Inferior parietal cortex (tissue), 1 donor: ENCODE results near the gene CFAP99.
"Not testable (repeated sequence)": the region's sequence is repeated elsewhere in the genome, so short reads cannot be mapped to it uniquely, and the experiment has no call there.

Experiments
- DNase-seq: peaks from one replicate; pipeline ENCODE4 v3.0.0-alpha.2; 2016; ENCODE audit errors: extremely low spot score

The CFAP99 gene

DNA sequence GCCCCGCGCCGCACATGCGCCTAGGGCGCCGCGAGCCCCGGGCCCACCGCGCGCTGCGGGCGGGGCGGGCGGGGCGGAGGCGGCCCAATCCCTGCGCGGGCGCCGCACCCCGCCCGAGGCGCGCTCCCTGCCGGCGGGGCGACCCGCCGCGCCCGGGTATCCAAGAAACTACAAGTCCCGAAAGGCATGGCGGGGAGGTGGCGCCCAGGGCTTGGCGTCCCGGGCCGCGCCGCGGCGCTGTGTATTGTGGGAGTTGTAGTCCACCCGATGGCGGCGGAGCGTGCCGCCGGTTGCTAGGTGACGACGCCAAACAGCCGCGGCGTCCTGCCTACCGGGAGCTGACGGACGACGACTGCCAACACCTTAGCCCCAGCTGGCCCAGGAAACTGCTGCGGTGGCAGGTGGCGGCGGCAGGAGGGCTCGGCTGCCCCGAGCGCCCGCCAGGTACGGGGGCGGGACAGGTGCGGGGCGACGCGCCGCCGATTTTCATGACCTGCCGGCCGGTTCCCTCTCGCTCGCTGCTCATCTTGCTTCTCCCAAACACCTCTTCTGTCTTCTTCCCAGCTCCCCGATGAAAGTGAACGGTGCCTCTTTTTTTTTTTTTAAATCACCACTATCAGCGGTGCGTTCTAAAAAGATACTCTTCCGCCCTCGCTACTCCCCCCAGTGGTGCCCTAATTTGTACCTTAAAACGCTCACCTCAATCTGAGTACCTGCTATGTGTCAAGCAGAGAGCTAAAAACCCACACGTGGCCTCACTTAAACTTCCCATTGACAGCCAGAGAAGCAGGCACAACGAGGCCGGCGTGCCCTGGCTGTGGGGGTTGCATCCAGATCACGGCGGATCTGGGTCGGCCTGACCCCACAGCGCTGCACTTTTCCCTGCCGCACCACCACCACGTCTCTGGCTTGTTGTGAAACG, at the start of gene CFAP99:
TSS of gene CFAP99 (plus strand) at position 306 of the 922 bp plus-strand sequence.
- peak; percentile 95 for DNase-seq

GRCh38 chr4:2370597-2371320, 48.0 kb upstream of the CFAP99 start:
- DNase-seq = no peak

GRCh38 chr4:2371765-2372487, 46.8 kb upstream of the CFAP99 start:
- DNase-seq = no peak

DNA sequence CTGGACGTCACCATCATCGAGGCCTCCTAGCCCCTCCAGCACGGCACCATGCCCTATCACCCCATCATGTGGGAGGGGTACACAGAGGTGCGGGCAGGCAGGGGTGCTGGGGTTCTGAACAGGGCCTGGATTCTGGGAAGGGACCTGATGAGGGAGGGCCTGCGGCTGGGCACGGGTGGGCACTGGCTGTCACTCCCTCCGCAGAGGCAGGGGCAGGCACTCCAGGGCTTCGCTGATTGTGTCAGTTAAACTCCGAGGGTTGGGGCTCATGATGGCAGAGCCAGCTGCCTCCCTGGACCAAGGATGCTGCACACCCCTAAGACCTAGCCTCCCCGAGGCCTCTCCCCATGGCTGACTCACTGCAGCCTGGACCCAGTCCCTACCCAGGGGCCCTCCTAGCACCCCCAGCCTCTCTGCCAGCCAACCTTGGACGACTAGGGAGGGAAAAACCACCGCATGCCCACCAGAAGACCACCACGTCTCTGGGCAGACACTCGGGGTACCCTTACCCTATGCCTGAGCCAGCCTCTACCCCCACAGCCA, 46.2 kb upstream of the CFAP99 start:
- no peak for DNase-seq

GRCh38 chr4:2373532-2373931, 45.2 kb upstream of the CFAP99 start:
- no peak for DNase-seq

DNA sequence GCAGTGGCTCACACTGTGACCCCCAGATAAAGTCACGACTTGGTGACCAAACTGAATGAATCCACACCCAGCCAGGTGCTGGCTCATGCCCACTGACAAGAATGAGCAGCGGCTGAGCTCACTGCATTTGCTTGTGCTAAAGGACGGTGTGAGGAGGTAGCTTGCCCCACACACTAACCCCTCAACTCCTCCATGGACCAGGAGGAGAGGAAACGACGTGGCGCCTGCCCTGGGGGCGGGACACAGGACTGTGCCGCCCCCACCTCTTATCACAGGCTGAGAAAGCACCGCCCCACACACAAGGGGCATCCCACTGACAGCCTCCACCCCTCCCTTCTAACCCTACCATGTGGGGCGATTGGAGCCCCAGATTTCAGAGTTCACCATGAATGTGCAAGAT, 43.3 kb upstream of the CFAP99 start:
- DNase-seq = no peak

DNA sequence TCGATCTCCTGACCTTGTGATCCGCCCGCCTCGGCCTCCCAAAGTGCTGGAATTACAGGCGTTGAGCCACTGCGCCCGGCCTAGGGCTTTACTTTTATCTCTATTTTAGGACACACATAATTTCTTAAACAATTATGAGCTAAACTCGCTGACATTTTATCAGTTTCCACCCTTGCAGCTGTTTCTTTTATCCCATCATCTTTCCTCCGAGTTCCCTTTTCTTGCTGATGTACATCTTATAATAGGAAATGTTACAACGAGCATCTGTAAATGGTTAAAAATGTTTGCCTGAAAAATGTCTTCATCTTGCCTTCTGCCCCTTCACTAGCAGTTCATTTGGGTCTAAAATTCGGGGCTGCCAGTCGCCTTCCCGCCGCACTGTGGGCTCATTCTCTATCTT, 41.5 kb upstream of the CFAP99 start:
- DNase-seq = no peak

DNA sequence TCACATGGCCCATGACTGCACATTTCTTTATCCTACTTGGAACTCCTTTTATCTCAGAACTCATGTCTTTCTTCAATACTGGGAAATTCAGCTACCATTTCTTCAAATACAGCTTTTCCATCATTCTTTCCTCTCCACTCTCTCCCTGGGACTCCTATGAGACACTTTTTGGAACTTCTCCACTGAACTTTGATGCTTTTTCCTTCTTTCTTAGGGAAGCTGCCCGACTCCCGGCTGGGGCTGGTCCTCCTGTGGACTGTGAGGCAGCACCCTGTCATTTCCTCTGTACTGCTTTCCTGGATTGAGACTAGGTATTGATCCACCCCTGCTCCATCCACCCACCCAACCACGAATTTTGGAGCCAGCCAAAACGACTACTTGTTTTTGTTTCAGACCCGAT, 40.4 kb upstream of the CFAP99 start:
- no peak for DNase-seq

GRCh38 chr4:2378898-2379297, 39.9 kb upstream of the CFAP99 start:
- DNase-seq = no peak

DNA sequence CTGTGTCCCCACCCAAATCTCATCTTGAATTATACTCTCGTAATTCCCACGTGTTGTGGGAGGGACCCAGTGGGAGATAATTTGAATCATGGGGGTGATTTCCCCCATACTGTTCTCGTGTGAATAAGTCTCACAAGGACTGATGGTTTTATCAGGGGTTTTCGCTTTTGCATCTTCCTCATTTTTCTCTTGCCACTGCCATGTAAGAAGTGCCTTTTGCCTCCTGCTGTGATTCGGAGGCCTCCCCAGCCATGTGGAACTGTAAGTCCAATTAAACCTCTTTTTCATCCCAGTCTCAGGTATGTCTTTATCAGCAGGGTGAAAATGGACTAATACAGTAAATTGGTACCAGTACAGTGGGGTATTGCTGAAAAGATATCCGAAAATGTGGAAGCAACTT, 38.2 kb upstream of the CFAP99 start:
- DNase-seq = not testable (repeated sequence)

DNA sequence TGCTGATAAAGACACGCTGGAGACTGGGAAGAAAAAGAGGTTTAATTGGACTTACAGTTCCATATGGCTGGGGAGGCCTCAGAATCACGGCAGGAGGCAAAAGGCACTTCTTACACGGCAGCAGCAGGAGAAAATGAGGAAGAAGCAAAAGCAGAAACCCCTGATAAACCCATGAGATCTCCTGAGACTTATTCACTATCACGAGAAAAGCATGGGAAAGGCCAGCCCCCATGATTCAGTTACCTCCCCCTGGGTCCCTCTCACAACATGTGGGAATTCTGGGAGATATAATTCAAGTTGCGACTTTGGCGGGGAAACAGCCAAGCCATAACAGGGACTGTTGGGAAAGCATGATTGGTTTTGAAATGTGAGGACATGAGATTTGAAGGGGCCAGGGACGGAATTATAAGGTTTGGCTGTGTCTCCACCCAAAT, 36.0 kb upstream of the CFAP99 start:
- not testable (repeated sequence) for DNase-seq

- DNase-seq = not testable (repeated sequence)
Observed at GRCh38 chr4:2383220-2383631, 35.5 kb upstream of the CFAP99 start.

- DNase-seq = no peak
Observed at GRCh38 chr4:2383760-2384159, 35.0 kb upstream of the CFAP99 start.

- DNase-seq = no peak
Observed at GRCh38 chr4:2384245-2384644, 34.5 kb upstream of the CFAP99 start.

GRCh38 chr4:2385516-2385915, 33.2 kb upstream of the CFAP99 start:
- no peak for DNase-seq

- DNase-seq = no peak
Observed at GRCh38 chr4:2386717-2387116, 32.0 kb upstream of the CFAP99 start.

- no peak for DNase-seq
Observed at GRCh38 chr4:2387218-2387617, 31.5 kb upstream of the CFAP99 start.

DNA sequence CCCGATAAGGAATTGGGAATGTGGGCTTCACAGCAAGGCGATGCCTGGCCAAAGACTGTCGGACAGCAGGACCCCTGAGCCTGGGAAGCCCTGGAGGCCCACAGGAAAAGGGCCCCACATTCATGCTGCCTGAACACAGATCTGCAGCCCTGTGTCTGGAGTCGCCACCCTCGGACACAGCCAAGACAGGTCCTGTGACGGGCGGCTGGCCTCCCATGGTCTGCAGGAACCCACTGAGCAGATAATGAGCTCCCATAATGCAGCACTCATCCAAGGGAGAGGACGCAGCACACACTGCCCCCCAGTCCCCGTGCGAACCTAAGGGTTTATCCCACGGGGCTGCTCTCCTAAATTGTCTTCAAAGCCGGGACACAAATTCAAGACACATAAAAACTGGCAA, 30.9 kb upstream of the CFAP99 start:
- DNase-seq = no peak

DNA sequence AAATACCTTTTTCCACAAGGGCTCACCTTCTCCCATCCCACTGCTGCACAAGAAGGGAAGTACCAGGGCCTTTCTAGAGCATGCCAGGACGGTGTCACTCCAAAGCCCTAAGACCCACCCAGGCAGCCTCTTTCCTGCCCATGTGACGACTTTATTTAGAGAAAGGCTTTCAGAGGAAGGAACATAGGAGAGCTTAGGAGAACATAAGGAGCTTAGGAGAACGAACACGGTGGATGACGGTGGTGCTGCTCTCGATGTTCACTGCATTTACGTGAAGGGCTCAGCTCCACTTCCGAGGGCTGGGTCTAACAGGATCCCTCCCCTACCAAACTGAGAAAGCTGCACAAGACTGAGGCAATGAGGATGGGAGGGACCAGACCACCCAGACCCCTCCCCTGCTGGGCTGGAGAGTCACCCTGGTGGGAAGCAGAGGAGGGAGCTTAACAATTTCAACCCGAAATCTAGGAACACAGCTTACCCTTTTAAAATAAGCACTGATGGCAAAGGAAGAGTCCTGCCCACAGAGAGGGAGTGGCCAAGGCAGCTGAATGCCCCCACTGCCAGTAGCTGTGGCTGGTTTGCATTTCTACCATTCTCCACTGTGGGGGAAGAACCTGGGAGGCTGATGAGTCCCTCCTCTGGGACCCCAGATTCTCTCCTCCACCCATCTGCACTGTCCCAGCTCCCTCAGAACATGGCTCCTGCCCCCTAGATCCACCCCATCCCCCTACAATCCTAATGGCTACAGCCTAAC, 30.1 kb upstream of the CFAP99 start:
- DNase-seq = no peak

- no peak for DNase-seq
Observed at GRCh38 chr4:2389691-2390090, 29.1 kb upstream of the CFAP99 start.

GRCh38 chr4:2390146-2390545, 28.6 kb upstream of the CFAP99 start:
- DNase-seq = no peak
